Loucy (cell line): ENCODE data around the gene TGFB3.

Experiments
- CTCF ChIP-seq: fragments of 200-600 bp; sonication (generic); conservative IDR thresholded peaks from 2 replicates; pipeline ENCODE4 v1.5.1; 2014; ENCODE audit warnings: mild to moderate bottlenecking, antibody characterized with exemption, low read length
- EZH2phosphoT487 ChIP-seq: fragments of 200-600 bp; IDR thresholded peaks from 2 replicates; pipeline ENCODE4 v1.6.1; 2018; ENCODE audit warnings: antibody characterized with exemption, mild to moderate bottlenecking, moderate library complexity, borderline replicate concordance

DNA sequence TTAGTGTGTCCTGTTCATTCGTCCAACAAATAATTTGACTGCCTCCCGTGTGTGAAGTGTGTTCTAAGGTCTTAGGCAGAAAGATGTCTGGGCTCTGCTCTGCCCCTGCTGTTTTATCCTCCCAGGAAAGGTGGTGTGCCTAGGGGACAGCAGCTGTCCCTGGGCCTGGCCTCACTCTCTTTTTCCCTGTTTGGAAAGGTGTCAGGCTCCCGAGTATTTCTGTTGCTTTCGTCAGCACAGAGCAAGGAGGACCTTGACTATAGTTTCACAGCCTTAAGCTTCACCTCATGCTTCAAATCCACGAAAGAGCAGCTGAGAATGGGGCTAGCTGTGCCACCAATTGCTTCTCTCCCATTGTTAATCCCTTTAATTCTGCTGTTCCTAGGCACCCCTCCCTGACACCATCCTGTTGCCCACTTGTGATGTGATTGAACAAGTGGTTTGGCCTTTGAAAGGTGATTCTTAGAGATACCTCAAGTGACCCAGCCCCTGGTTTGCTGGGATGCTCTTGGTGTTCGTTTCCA, 54.2 kb downstream of the TGFB3 start:
- TF ChIP-seq CTCF (no peak), EZH2phosphoT487 (no peak)
